C4-2B (cell line): Measurements from ENCODE around the gene HDAC4.

Experiments used
- ZFX ChIP-seq: fragments of 450-650 bp; IDR thresholded peaks from 2 replicates; pipeline ENCODE4 v1.6.1; 2017
- TF ChIP-seq, protein P1 (sequence below): fragments of 450-650 bp; conservative IDR thresholded peaks from 2 replicates; pipeline ENCODE4 v1.5.1; 2017; ENCODE audit warnings: mild to moderate bottlenecking

DNA sequence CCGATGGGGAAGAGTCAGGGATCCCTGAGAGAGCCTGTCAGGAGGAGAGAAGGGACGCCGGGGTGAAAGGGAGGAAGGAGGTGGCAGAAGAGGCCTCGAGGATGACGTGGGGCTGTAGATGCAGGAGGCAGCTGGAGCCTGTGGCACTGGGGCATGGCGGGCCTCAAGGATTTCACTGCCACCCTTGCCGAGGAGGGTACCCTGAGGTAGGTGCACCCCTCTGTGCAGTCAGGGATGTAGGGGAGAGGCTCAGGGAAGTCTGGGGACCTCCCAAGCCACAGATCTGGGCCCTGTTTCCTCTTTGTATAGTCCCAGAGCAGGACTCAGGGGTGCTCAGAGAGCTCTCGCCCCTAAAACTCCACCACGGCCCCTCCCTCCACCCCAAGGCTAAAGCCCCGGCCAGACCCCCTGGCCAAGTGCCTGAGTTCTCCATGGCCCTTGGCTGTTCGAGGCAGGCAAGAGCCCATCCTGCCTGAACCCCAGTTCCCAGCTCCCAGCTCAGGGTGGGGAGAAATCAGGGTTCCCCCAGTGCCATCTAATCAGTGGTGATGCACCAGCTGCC is 39.0 kb upstream of the HDAC4 start:
- TF ChIP-seq, protein P1, sequence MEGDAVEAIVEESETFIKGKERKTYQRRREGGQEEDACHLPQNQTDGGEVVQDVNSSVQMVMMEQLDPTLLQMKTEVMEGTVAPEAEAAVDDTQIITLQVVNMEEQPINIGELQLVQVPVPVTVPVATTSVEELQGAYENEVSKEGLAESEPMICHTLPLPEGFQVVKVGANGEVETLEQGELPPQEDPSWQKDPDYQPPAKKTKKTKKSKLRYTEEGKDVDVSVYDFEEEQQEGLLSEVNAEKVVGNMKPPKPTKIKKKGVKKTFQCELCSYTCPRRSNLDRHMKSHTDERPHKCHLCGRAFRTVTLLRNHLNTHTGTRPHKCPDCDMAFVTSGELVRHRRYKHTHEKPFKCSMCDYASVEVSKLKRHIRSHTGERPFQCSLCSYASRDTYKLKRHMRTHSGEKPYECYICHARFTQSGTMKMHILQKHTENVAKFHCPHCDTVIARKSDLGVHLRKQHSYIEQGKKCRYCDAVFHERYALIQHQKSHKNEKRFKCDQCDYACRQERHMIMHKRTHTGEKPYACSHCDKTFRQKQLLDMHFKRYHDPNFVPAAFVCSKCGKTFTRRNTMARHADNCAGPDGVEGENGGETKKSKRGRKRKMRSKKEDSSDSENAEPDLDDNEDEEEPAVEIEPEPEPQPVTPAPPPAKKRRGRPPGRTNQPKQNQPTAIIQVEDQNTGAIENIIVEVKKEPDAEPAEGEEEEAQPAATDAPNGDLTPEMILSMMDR, result no peak
- TF ChIP-seq ZFX, result no peak
